Astrocyte (in vitro differentiated cells and primary cell): ENCODE data around the gene KIF25. TPM values are rescaled to one million over a fixed set of nuclear protein-coding genes. Genes with fewer than 3 reads are reported as not detected.
A peak's percentile ranks its signal among the peaks of the same experiment; 100 is the strongest.

Experiments used
- DNase-seq: peaks from one replicate; pipeline ENCODE4 v3.0.0-alpha.2; 2010; ENCODE audit warnings: low read depth
- FAIRE-seq: peaks from 2 replicates; lab custom pipeline; 2011; peaks lifted over from hg19 to GRCh38; lab: Jason Lieb, UNC
- H2AFZ ChIP-seq: 2 replicates; pipeline ENCODE4 v1.6.0; 2012; ENCODE audit warnings: low read depth, low read length, inconsistent platforms
- H3K27ac ChIP-seq: 2 replicates; pipeline ENCODE4 v1.5.1; 2011; ENCODE audit warnings: low read depth, low read length, inconsistent platforms
- H3K27me3 ChIP-seq: 2 replicates; pipeline ENCODE4 v1.6.0; 2011; ENCODE audit warnings: low read length, inconsistent platforms; ENCODE audit not compliant: insufficient read depth
- H3K36me3 ChIP-seq: 2 replicates; pipeline ENCODE4 v1.5.1; 2011; ENCODE audit warnings: low read length, inconsistent platforms; ENCODE audit not compliant: insufficient read depth
- H3K4me1 ChIP-seq: 2 replicates; pipeline ENCODE4 v1.5.1; 2011; ENCODE audit warnings: low read length, inconsistent platforms; ENCODE audit not compliant: insufficient read depth
- H3K4me2 ChIP-seq: 2 replicates; pipeline ENCODE4 v1.6.0; 2012; ENCODE audit warnings: low read length, inconsistent platforms
- H3K4me3 ChIP-seq: 2 replicates; pipeline ENCODE4 v1.5.1; 2011; ENCODE audit warnings: low read depth, mild to moderate bottlenecking, low read length, inconsistent platforms; ENCODE audit not compliant: insufficient read depth
- H3K79me2 ChIP-seq: 2 replicates; pipeline ENCODE4 v1.6.0; 2012; ENCODE audit warnings: mild to moderate bottlenecking, low read length, inconsistent platforms; ENCODE audit not compliant: insufficient read depth
- H3K9ac ChIP-seq: 2 replicates; pipeline ENCODE4 v1.6.0; 2012; ENCODE audit warnings: mild to moderate bottlenecking, low read length, inconsistent platforms
- H3K9me3 ChIP-seq: 2 replicates; pipeline ENCODE4 v1.5.1; 2012; ENCODE audit warnings: low read depth, mild to moderate bottlenecking, low read length, inconsistent platforms; ENCODE audit not compliant: insufficient read depth
- H4K20me1 ChIP-seq: 2 replicates; pipeline ENCODE4 v1.6.0; 2012; ENCODE audit warnings: low read length, inconsistent platforms; ENCODE audit not compliant: insufficient read depth
- H3K27ac Mint-ChIP-seq: one replicate; pipeline ENCODE4 v1.8.0; 2021; ENCODE audit warnings: mild to moderate bottlenecking, mixed read lengths; ENCODE audit not compliant: unreplicated experiment
- H3K27me3 Mint-ChIP-seq: one replicate; pipeline ENCODE4 v1.8.0; 2021; ENCODE audit warnings: low read depth, mixed read lengths; ENCODE audit not compliant: unreplicated experiment
- H3K36me3 Mint-ChIP-seq: one replicate; pipeline ENCODE4 v1.8.0; 2021; ENCODE audit warnings: low read depth, mixed read lengths; ENCODE audit not compliant: unreplicated experiment
- H3K4me1 Mint-ChIP-seq: one replicate; pipeline ENCODE4 v1.8.0; 2021; ENCODE audit warnings: low read depth, mixed read lengths; ENCODE audit not compliant: unreplicated experiment
- H3K4me3 Mint-ChIP-seq: one replicate; pipeline ENCODE4 v1.8.0; 2021; ENCODE audit warnings: mild to moderate bottlenecking, moderate library complexity, mixed read lengths; ENCODE audit not compliant: unreplicated experiment
- H3K9me3 Mint-ChIP-seq: one replicate; pipeline ENCODE4 v1.8.0; 2021; ENCODE audit warnings: mild to moderate bottlenecking, mixed read lengths; ENCODE audit not compliant: unreplicated experiment
- CTCF ChIP-seq: IDR thresholded peaks from 2 replicates; pipeline ENCODE4 v1.5.1; 2011; ENCODE audit warnings: low read depth, mild to moderate bottlenecking, inconsistent platforms, low read length, moderate library complexity; ENCODE audit not compliant: insufficient read depth
- EZH2 ChIP-seq: IDR thresholded peaks from 2 replicates; pipeline ENCODE4 v1.6.1; 2012; ENCODE audit warnings: mild to moderate bottlenecking, low read length, inconsistent platforms; ENCODE audit not compliant: insufficient read depth
- total RNA-seq: library from RNA; stranded (reverse); gene quantifications from 2 replicates; pipeline ENCODE4 v1.2.1, GENCODE V29; 2021

The KIF25 gene
- total RNA-seq, 1 donor from 2014 or later = not detected

- H3K9ac ChIP-seq = no peak overlapping the region
- H3K27me3 Mint-ChIP-seq = peaks cover 27% of the 10 kb centered on the region
- TF ChIP-seq EZH2 (no peak), CTCF (no peak)
- peaks cover 2% of the 10 kb centered on the region for H3K27me3 ChIP-seq
- H3K4me3 ChIP-seq = no peak overlapping the region
- no peaks in the 10 kb centered on the region for H3K36me3 ChIP-seq
- no peak for FAIRE-seq
- no peaks in the 10 kb centered on the region for H3K36me3 Mint-ChIP-seq
- no peak overlapping the region for H3K4me3 Mint-ChIP-seq
- H3K9me3 Mint-ChIP-seq = peaks cover 3% of the 10 kb centered on the region
- peak; percentile 41 for DNase-seq
- H2AFZ ChIP-seq = no peak overlapping the region
- no peak overlapping the region for H3K27ac ChIP-seq
- H3K4me1 Mint-ChIP-seq = peaks cover 5% of the 10 kb centered on the region
- no peaks in the 10 kb centered on the region for H3K4me1 ChIP-seq
- no peaks in the 10 kb centered on the region for H4K20me1 ChIP-seq
- H3K4me2 ChIP-seq = no peak overlapping the region
- H3K27ac Mint-ChIP-seq = peak overlapping the region; percentile 47
- H3K79me2 ChIP-seq = no peaks in the 10 kb centered on the region
- no peaks in the 10 kb centered on the region for H3K9me3 ChIP-seq
Measured at GRCh38 chr6:168088161-168089053, 90.9 kb downstream of the KIF25 start.

- Histone ChIP-seq H3K79me2 (no peaks in the 10 kb centered on the region), H3K27me3 (no peaks in the 10 kb centered on the region), H3K4me3 (no peak overlapping the region), H3K4me2 (no peak overlapping the region), H4K20me1 (no peaks in the 10 kb centered on the region), H3K4me1 (no peaks in the 10 kb centered on the region), H3K9ac (no peak overlapping the region), H3K9me3 (no peaks in the 10 kb centered on the region), H3K36me3 (no peaks in the 10 kb centered on the region), H3K27ac (no peak overlapping the region), H2AFZ (no peak overlapping the region)
- peaks cover 3% of the 10 kb centered on the region for H3K9me3 Mint-ChIP-seq
- no peak overlapping the region for H3K4me3 Mint-ChIP-seq
- no peak for TF ChIP-seq CTCF
- no peak for TF ChIP-seq EZH2
- H3K36me3 Mint-ChIP-seq = no peaks in the 10 kb centered on the region
- FAIRE-seq = no peak
- H3K27ac Mint-ChIP-seq = no peak overlapping the region
- H3K27me3 Mint-ChIP-seq = peaks cover 20% of the 10 kb centered on the region
- peaks cover 5% of the 10 kb centered on the region for H3K4me1 Mint-ChIP-seq
- DNase-seq = no peak
Measured at GRCh38 chr6:168089186-168090063, 92.0 kb downstream of the KIF25 start.
